Stimulated activated CD4-positive, alpha-beta T cell treated with anti-CD3 and anti-CD28 coated beads, Interleukin-4, amount 100 ng/mL, for 1 hour (primary cell): Measurements from ENCODE around the gene SORD.
A peak's percentile ranks its signal among the peaks of the same experiment; 100 is the strongest.

Experiments
- DNase-seq: peaks from one replicate; pipeline ENCODE4 v3.0.0-alpha.2; 2020

Gene SORD

DNA sequence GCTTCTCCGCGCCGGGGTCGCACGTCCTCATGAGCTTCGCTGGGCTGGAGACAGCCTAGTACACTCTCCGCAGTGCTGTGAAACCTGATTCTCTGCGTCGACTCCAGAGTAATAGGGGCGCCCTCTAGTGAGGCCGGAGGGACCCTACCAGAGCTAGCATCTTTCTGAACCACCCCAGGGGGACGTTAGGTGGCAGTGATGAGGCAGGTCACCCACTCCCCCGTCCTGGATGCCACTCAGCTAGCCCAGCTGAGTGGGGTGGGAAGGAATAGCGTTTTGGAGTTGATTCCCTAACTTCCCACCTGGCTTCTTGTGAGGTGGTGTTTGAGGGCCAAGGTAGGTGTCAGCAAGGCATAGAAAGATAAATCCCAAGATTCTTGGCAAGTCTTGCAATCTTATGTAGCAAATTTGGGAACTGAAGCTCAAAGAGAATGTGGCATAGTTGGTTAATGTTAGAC lies 95.2 kb downstream of the SORD start:
- peak; percentile 84 for DNase-seq

DNA sequence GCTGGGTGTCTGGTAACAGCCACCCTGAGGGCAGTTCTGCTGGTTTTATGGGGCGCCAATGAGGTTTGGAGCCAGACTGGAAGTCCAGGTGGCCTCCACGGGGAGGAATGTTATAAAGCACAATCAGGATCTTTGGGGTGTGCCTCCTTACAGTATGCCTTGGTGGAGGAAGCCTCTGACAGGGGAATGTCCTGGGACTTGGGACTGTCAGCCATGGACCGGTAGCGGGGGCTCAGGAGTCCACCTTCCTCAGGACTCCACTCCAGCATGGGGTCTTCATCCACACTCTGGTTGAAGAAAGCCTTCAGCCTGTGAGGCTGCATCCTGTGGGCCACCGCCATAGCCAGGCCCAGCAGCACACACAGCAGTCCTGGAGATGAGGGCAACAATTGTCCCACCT lies 96.0 kb downstream of the SORD start:
- DNase-seq, result no peak

DNA sequence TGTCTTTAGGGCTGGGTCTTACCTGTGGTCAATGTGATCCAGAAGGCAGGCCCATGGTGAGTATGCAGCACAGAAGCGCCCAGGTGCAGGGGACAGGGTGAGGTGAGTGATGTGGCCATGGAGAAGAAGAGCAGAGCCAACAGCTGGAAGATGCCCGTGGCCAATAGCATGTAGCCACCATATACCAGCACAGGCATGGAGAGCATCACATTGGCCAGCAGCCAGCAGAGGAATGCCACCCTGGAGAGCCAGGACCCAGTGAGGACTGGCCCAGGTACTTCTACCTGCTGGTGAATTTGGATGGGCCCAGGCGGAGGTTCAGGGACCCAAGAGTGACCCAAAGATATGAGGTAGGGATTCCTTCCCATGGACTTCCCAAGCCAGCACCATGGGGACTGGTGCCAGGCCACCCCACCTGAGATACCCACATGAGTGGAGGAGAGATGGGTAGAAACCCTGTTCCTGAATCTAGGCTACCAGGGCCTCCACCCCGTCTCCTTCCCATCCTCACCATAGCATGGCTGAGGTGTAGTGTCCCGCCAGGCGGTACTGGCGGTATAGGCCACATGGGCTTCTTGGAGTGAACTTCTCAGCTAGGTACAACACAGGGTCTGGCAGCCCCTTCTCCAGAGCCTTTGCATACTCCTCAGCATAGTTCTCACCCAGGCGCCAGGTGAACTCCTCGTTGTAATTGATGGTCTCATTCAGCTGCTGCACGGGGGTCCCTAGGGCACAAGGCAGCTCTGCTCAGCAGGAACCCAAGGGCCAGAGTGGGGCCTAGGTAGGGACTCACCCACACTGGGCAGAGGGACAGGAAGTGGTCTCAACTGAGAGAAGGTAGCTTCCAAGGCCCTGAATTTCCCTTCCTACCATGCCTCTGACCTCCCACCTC lies 97.3 kb downstream of the SORD start:
- DNase-seq, result no peak

DNA sequence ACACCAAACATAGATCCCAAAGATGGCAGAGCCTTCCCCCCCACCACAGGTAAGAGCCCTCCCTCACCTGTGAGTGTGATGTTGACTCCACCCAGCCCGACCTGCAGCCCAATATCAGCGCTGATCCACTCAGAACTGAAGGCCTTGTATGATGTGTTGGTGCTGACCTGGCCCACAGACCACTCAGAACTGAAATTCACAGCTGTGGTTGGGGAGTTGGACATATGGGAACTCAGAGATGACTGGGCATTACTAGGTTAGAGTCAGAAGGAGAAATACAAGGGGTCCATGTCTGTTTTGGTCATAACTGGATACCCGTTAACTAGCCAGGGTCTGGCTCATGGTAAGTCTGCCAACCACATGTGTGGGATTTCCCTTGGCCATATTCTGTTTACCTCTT lies 98.0 kb downstream of the SORD start:
- no peak for DNase-seq

DNA sequence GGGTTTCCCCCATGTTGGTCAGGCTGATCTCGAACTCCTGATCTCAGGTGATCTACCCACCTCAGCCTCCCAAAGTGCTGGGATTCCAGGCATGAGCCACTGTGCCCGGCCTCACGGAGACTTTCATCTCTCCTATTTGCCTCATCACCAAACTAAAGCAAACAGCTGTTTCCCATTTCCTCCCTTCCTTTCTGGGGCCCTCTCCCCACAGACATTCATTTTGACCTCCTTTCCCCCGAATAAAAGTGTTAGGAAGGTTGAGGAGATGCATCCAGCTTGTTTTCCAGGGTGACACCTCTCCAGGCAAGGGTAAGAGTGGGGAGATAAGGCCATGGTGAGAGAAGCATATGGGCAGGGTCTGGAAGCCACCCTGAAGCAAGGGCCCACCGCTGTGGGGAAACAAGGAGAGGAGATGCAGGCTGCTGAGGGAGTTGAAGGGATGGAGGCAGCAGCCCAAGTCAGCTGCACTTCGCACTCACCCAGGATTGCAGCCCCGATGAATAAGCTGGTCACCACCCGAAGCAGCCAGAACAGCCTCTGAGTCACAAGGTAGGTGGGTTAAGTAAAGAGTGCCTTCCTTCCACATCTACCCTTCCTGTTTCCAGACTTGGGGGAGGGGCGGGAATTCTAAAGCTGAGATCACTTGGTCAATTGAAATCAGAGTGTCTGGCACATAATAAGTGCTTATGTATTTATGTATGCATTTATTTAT lies 98.9 kb downstream of the SORD start:
- DNase-seq, result no peak

DNA sequence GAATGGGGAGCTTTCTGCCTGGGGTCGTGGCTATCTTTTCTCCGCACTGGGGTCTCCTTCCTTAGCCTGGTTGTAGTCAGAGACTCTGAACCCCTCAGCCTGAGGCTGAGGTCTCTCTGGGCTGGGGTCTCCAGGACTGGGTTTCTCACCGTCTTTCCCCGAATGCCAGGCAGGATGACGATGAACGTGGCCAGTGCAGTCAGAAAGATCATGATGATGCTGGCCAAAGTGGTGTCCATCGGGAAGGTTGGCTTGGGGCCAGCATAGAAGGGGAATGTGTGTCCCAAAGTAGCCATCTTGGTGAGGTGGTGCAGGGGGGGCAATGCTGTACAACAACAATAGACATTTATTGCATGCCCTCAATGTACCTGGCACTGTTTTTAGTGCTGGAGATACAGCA lies 99.7 kb downstream of the SORD start:
- DNase-seq, result no peak

DNA sequence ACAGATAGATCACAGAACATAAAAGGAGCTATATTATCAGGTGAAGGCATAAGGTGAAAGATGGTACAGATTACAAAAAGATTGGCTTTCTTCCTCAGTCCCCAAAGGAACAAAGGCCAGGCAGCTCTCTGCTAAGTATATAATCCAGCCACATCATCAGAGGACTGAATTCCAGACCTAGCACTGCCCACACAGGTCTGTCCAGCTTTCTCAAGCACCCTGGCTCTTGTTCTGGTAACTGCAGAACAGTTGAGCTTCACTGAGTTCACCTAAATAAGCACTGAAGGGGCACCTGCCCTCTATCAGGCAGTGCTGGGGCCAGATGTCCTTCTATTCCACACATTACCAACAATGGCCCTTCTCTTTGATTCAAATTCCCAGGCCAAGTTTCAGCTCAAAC lies 100.4 kb downstream of the SORD start:
- no peak for DNase-seq

DNA sequence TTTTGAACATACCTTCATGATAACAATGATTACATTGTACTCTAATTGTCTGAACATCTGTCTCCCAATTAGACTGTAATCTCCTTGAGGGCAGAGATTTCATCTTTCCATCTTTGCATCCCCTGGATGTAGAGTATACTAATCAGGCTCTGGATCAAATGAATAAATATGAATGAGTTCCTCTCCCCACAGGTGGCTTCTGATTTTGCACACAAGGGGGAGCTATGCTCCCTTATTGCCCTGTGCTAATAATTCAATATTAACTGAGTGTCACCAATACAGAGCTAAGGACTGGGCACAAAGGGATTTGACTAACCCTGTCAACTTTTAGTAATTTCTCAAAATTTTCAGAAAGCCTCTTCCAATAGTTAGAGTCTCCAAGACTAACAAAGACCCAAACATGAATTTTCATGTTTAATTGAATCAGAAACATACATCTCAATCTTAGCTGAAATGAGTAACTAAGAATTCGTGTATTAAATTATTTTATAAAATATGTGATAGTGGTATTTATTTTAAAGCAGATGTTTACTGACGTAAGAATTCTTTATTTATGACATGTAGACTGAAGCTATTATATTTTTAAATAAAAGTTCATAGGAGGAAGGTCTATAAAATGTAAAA lies 103.7 kb downstream of the SORD start:
- DNase-seq, result no peak
